CD4-positive, alpha-beta T cell treated with Interleukin-6 for 4 hours (primary cell): ENCODE results near the gene PPP1R1C.
"Not testable (repeated sequence)": the region's sequence is repeated elsewhere in the genome, so short reads cannot be mapped to it uniquely, and the experiment has no call there.

ENCODE experiments used
- DNase-seq: peaks from one replicate; pipeline ENCODE4 v3.0.0-alpha.2; 2020; ENCODE audit warnings: mixed read lengths

Gene PPP1R1C

DNA sequence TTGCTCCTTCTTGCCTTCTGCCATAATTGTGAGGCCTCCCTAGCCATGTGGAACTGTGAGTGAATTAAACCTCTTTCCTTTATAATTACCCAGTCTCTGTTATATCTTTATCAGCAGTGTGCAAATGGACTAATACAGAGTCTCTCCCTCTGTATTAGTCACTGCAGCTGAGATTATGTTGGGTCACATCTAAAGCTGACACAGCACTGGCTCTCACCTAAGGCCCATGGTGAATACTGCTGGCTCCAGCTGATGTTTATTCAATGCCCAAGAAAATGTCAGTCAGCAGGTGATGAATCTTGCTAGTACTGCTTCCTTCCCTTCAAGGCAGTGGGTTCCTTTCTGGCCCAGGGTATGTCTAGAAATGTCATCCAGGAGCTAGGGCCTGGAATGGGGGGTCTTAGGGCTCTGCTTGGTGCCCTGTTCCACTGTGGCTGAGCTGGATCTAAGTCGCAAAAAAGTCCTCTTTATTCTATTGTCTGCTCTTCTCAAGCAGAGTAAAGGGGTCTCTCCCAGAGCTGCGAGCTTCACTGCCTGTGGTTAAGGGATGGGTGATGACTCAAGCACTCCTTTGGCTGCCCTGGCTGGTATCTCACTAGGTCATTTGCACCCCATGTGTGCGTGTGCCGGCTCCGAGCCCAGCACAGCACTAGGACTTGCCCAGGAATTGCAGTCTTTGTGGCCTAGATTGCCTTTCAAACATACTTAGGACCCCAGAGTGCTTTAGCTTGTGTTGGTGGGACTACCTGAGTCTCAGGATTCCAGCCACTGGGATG lies 29.9 kb downstream of the PPP1R1C start:
- no peak for DNase-seq

DNA sequence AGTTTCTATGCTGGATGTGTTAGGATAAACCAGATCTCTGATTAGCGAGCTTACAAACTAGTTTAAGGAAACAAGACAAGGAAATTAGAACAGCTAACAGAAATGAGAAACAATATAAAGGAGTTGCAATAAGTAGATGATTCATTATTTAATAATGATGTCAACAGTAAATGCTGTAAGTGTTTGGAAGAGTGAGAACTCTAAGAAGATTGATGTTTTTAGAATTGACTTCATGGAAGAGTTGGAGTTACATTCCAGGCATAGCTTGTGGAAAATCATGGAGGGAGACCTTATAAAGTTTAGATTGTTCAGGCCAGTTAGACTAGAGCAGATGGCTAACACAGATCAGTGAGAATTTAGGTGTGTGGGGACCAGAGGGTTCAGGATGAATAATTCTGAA lies 32.6 kb downstream of the PPP1R1C start:
- DNase-seq = no peak

DNA sequence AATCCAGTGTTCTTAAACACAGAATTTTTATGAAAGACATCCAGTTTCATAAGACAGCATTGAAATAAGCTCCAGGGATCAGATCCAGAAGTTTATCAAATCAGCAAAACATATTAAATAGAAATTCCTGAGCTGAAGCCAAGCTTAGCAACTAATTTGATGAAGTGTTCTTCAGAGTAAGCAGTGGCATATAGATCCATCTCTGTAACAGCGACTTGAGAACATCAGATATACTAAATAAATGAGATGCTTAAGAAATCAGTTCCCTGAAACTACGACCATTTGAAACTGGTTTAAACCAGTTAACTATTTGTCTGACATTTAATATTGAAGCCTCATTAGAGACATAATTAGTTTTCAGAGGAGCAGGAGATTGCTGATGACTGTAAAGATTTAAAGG lies 34.1 kb downstream of the PPP1R1C start:
- no peak for DNase-seq

DNA sequence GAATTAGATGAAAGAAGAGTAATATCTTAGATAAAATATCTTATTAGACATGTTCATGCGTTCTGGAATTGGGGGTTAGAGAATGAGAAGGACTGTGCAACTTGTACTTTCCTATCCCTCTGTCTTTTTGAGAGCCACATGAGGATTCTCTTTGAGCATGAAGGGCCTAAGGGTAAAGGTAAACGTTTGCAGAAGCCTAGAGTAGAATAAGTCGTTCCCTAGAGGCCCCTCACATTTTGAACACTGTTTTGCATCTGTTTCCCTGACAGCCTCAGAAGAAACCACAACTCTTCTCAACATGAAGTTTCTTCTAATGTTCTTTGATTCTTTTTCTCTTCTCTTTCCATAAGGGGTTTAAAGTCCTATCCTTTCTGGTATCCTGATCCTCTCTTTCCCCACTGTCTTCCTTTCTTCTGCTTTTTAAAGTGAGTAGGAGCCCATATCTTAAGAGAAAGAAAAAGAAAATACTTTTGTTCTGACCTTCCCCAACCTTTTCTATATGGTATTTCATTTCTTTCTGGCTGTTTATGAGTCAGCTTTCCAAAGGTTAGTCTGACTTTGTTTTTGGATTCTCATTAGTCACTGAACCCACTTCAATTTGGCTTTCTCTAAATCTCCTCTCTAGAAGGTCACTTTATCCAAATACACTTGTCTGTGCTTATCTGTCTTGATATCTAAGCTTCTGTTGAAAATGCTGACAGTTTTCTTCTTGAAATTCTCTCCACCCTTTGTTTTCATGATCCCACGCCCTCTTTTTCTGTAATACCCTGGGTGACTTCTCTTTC lies 34.8 kb downstream of the PPP1R1C start:
- no peak for DNase-seq

DNA sequence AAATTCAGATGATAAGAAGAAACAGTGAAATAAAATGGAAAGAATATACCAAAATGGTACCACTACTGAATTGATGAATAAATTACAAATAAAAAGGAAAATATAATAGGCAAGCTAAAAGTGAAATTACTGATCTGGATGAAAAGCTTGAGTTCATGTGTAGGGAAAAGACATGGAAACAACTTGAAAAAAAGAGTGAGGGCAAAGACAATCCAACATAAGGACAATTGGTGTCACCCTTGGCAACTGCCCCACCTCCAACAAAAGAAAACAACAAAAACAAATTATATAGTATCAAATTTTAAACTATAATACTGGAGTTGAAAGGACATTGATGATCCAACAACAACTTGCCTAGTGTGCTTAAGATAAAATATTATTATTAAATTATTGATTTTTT lies 37.6 kb downstream of the PPP1R1C start:
- DNase-seq = no peak

DNA sequence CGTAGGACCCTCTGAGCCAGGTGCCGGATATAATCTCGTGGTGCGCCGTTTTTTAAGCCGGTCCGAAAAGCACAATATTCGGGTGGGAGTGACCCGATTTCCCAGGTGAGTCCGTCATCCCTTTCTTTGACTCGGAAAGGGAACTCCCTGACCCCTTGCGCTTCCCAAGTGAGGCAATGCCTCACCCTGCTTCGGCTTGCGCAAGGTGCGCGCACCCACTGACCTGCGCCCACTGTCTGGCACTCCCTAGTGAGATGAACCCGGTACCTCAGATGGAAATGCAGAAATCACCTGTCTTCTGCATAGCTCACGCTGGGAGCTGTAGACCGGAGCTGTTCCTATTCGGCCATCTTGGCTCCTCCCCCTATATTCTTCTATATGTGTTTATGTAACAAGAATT lies 45.2 kb downstream of the PPP1R1C start:
- not testable (repeated sequence) for DNase-seq

DNA sequence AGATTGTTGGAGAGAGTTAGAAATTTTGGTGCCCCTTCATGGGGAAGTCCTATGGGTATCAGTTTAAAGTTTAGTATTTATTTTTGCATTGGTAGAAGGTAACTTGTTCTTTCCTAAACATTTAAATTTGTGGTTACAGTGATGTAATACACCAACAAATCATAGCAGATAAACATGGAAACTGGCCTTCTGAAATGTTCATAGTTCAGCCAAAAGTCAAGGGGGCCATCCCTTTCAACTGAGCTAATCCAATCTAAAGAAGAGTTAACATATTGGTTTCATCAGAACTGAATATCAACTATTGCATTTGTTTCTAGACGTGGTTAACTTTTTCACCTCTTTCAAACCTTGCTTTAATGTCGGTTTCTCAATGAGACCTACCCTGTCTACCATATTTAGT lies 46.3 kb downstream of the PPP1R1C start:
- DNase-seq = no peak

DNA sequence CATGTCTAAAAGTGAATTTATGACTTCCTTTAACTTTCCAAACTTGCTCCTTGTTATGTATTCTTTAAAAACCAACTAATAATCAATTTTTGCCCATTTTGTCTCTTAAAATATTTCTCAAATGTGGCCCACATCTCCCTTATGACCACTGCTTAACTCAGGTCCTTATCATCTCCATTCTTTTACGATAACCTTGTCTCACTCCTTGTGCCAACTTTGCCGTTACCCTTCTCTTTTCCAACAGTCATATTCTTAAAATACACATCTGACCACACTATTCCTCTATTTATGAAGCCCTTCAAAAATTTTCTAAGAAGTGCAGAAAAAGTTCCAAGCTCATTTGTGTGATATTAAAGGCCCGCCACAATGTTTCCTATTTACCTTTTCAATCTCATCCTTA lies 47.8 kb downstream of the PPP1R1C start:
- DNase-seq = no peak

DNA sequence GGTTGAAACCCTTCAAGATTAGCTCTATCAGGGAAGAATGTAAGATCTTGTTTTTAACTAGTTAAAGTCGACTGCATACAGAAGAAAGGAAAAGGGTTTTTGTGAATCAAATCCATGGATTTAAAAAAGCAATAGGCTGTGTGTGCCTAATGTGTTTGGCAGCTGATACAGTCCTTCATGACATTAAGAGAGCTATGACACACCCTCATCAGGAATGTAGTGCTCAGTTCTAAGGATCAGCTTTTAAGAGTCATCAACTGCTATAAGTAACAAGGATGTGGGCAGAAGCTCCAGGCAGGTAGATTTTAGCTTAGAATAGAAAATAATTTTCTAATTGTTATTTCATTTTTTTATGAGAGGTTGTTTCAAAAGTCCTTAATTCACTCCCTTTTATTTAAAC lies 52.9 kb downstream of the PPP1R1C start:
- DNase-seq = no peak

DNA sequence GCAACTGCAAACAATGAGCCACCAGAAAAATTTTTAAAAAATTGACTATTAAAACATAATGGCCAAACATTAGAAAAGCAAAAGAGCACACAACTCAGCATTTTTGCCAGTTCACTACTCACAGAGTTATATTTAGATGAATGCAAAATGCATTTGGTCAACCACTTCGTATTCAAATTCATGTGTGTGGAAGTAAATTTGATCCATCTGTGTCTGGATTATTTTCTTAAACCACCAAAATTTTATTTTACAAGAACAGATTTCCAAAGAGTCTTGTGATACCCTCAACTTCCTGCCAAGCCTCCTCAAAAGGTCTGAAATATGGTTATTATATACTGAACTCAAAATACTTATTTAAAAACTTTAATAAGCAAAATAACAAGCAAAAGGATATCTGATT lies 57.4 kb downstream of the PPP1R1C start:
- DNase-seq = no peak

DNA sequence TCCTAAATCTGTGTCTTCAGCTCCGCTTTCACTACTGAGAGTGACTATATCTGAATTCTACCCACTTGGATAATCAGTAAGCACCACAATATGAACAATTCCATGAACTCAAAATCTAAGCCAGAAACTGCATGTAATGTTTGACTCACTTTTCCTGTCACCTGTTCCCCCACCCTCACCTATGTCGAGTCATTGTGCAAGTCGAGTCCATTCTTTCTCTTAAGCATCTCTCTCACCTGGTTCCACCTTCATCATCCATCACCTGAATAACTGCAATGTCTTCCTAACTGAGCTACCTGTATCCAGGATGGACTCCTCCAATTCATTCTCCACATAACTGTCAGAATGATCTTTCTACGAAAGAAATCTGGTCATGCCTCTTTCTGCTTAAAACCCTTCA lies 58.2 kb downstream of the PPP1R1C start:
- DNase-seq = no peak

DNA sequence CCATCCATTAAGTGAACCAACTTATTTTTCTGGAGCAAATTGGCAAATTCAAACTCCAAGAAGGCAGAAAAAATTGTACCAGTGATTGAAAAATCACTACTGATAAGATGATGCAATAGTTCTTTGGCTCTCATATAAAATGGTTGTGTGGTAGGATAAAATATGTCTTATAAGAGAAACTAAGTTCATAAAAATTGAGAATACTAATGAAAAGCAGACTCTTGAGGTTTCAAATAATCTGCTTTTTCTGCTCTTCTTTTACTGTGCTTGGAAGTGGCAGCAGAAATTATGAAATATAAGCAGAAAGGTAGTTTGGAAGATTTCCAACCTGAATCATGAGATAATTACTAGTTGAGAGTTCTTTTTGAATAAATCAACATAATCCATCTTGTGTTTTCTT lies 61.9 kb downstream of the PPP1R1C start:
- no peak for DNase-seq

DNA sequence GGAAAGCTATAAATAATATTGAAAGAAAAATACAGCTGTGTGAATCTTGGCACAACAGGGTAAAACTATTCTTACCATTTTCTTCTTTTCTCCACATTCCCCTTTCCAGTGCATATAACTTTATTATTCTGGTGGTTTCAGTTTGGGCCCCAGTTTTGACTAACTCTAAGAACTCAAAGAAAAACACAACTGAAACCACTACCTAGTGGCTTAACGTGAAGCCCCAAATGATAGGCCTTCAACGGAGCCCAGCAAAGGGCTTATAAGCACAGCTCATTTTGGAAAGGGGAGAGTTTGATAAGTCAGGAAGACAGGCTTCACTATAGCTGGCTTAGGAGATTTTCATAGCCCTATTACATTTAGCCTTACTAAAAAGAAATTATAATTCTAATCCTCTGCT lies 62.4 kb downstream of the PPP1R1C start:
- no peak for DNase-seq

DNA sequence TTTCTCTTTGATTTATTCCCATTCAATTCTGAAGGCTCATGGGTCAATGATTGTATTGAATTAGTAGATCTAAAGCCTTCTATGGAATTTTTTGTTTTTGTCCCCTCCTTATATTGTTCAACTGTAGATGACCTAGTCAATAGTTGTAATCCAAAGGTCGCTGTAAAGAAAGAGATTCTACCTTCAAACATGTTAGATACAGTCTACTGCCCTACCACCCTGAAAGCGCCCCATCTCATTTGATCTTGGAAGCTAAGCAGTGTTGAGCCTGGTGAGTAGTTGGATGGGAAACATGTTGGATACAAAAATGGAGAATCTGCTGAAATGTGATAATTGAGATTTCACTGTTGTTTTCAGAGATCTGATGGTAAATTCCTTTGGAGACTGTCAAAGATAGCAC lies 63.0 kb downstream of the PPP1R1C start:
- DNase-seq = no peak

DNA sequence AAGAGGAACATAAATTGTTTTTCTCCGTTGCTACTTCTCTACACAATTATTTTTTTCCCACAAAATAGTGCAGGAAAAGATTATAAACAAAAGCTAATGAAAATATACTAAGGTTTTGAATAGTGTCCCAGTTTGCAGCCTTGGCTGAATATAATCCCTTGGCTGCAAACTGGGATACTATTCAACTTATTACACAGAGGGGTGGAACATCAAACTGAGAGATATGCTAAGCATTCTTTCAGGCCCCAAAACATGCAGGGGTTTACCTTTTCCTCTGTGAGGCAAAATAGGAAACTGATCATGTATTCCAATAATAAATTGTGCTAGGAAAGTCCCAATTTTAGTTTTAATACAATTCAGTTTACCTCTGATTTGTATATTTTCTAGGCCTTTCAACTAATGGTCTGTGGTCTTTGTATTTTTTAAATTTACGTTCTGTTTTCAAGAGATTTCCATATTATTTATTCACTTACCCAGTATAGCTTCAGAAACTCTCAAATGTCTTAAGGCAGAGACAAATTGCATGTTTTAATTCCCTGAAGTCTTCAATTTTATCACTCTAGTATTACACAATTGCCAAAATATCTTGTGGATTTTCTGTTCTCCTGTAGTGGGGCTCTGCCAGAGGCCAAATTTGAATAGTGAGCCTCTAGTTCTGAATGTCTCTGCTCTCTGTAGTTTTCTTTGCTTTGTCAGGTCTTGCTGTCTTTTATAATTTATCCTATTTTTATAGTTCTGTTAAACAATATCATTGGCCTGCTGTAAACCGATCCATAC lies 63.9 kb downstream of the PPP1R1C start:
- no peak for DNase-seq

DNA sequence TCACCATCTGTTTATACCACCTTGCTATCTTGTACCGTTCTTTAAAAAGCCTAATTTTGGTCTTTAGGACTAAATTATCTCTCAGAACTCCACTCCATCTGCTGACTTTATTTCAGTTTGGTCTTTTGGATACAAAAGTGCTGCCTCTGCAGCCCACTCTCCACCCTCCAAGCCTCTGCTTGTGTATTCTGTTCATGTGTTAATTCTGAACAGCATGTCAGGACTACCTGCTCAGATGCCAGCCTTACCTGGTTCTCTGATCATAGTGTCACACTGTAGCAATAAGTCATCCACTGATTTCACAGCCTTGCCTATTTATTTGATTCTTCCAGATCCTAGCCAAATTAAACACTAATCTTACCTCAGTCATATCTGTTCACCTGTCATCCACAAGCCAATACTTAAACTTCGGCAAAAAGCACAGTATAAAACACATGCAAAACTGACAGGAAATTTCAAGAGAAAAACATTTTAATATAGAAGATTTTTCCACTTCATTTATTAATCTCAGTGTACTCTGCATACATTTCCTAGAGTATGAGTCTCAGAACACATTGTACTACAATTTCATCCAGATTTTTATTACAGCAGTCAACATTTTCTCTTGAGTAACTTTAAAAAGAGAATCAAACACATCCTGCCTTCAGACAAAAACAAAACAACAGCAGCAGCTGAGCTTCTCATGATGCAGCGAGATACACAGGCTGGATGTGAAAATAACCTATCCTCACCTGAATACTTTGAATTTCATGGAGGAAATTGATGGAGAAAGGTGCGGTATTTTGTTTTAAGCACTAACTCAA lies 64.9 kb downstream of the PPP1R1C start:
- DNase-seq = no peak

DNA sequence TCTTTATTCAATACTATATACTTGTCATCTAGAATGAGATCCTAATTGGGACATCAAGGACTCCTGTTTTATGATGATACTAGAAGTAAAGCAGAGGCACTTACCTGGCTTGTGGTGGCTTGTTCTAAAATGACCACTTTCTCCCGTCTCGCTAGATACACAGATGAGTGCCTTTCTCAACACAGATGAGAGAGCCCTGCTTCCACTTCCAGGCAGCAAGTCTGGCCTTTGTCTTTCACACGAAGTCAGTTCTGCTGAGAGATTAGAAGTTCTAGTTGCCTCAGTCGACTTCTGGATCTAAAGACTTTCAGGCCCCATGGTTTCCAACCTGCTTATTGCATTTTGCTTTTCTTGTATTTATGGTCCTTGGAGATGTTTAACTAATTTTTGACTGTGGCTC lies 70.3 kb downstream of the PPP1R1C start:
- no peak for DNase-seq

DNA sequence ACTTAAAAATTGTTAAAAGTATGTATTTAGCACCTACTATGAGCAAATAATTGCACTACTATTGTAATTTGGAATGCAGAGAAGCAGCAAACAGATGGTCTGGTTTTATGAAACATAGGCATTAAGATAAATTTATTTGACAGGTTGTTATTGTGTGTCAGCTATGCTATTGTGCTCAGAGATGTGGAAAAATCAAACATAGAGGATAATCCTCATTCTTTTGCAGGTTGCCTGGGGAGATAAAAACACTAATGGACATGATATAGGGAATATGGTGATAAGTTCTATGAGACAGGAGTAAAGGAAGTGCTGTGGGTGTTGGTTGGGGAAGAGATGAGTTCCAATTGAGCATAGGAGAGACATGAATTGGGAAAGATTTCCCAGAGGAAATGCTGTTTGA lies 71.3 kb downstream of the PPP1R1C start:
- no peak for DNase-seq

DNA sequence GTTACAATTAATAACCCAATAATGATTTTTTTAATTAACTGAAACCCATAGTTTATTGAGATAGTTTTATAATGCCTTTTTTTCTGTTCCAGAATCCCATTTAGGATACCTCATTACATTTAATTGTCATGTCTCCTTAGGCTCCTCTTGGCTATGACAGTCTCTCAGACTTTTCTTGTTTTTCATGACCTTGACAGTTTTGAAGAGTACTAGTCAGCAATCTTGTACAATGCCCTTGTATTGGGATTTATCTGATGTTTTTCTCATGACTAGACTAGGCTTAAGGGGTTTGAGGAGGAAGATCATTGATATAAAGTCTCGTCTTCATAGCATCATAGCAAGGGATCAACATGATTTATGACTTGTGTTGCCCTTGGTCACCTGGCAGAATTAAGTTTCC lies 72.4 kb downstream of the PPP1R1C start:
- no peak for DNase-seq

DNA sequence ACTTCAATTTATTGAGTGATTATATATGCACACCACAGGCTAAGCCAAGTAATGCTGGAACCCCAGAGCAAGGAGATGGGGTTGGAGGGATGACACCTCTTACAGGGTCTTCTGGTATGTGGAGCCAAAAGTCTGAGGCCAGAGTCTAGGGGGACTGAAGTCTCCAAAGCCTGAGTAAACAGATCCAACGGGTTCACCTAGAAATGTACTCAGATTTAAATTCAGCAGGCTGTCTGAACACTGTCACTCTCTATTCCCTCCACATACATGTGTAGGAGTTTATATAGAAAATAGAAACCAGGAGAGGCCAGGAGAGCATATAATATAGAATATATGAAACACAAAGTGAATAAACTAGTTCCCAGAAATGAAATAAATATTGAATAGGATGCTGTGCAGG lies 76.1 kb downstream of the PPP1R1C start:
- DNase-seq = no peak

DNA sequence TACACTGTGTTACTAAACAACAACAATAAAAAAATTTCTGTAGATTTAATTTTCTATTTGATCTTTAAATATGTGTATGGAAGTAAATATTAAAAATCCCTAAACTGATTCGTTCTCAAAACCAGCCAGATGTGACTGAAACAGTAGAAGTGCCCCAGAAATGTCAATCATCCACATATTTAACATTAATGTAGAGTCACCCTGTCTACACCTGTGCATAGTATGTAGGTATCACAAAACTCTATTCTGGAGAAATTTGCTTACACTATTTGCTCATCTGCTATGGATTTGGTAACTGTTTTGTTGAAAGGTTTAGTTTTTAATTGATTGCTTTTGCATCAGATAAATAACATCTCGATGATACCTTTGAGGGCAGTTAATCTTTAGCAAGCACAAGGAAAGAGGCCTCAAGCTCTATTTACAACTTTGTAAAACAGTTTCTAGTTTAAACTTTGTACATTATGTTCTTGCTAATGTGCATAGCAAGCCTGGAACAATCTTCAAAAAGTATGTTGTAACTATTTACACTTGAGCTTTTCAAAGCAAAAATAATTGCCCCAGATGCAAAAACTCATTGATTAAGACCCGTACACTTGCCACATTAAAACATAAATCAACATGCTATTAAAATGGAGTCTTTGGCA lies 76.8 kb downstream of the PPP1R1C start:
- DNase-seq = no peak

DNA sequence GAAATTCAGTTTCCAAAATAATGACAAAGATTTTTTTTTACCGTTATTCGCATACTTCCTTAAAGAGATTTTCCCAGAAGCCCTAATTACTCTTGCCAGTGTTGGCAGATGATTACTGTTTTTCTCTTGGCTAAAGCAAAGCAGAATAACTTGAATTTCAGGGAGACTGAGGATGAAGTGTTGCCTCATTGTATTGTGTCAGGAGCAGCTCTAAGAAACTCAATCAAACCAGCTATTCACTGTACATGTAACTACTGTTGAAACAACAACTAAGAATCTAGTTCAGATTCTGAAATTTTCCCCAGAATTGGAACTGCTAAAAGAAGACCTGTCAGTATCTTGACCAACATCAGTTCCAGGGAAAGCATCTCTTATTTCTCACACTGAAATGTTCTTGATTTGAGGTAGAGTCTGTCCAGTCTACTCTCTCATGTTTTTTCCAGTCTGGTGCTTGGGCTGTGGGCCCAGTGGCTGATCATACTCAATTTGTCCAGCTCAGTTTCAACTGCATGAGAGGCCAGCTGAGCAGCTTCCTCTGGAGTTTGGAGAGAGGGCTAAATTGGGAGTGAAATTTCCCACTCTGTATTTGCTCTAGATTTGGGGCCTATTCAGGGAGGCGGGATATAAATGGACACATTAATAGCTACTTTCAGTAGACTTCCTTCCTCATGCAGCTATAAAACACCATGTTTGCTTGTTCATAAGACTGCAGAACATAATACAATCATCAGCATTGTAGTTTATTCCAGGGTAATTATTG lies 78.5 kb downstream of the PPP1R1C start:
- DNase-seq = no peak
